GM12801 (cell line): ENCODE data around the gene TRAF3.

Experiments used
- CTCF ChIP-seq: IDR thresholded peaks from one replicate; pipeline ENCODE4 v1.5.1; 2011; ENCODE audit warnings: control low read depth; ENCODE audit not compliant: insufficient read length; ENCODE audit errors: extremely low read depth

The TRAF3 gene

GRCh38 chr14:102830474-102831045 lies 53.3 kb downstream of the TRAF3 start:
- no peak for TF ChIP-seq CTCF

- TF ChIP-seq CTCF = no peak
Measured at GRCh38 chr14:102831163-102831804, 54.0 kb downstream of the TRAF3 start.

- TF ChIP-seq CTCF = no peak
Measured at GRCh38 chr14:102833341-102833740, 56.1 kb downstream of the TRAF3 start.

- no peak for TF ChIP-seq CTCF
Measured at GRCh38 chr14:102833991-102834390, 56.7 kb downstream of the TRAF3 start.

GRCh38 chr14:102835959-102836358 lies 58.7 kb downstream of the TRAF3 start:
- no peak for TF ChIP-seq CTCF

- no peak for TF ChIP-seq CTCF
Measured at GRCh38 chr14:102838501-102838900, 61.3 kb downstream of the TRAF3 start.

- no peak for TF ChIP-seq CTCF
Measured at GRCh38 chr14:102840115-102840514, 62.9 kb downstream of the TRAF3 start.
